HCT116 (cell line): ENCODE data around the gene LAX1. TPM values are rescaled to one million over a fixed set of nuclear protein-coding genes. Genes with fewer than 3 reads are reported as not detected.

Experiments
- ATAC-seq: fragments of 200-7000 bp; cut with Tn5 transposase; 2 replicates; pipeline ENCODE4 v1.9.1; 2020; ENCODE audit warnings: mild to moderate bottlenecking, moderate library complexity
- BruUV-seq: library from RNA; stranded (reverse); fragments of 400-500 nt; replicated peaks from 2 replicates; lab custom pipeline; 2021; lab: Mats Ljungman, UMichigan
- CTCF ChIA-PET: fragments of 300-600 bp; sonication (Branson Sonifier 250); formaldehyde crosslinking; loops from one replicate; lab custom pipeline; 2021; ENCODE audit warnings: antibody characterized with exemption; lab: Charles Lee
- POLR2A ChIA-PET: fragments of 300-600, 350-600 bp; sonication (Branson Sonifier 250); formaldehyde crosslinking; loops from one replicate; lab custom pipeline; 2021; ENCODE audit warnings: antibody characterized with exemption; lab: Charles Lee
- RAD21 ChIA-PET, 2 experiments: fragments of 300-600 bp; sonication (Branson Sonifier 250); formaldehyde crosslinking; loops; one replicate each; lab custom pipeline; 2023; ENCODE audit warnings: low total read pairs in 2 of 2; ENCODE audit not compliant: uncharacterized antibody in 2 of 2, unreplicated experiment in 2 of 2, low non-redundant PET in 1 of 2; lab: Charles Lee
- DNase-seq: peaks from one replicate; pipeline ENCODE4 v3.0.0-alpha.2; 2010; ENCODE audit warnings: low read depth, low spot score
- H2AFZ ChIP-seq: fragments of 200-600 bp; shearing (Covaris generic), sonication (generic); 2 replicates; pipeline ENCODE4 v1.6.1; 2017; ENCODE audit warnings: low read depth, mixed run types, mixed read lengths, antibody characterized with exemption, low read length; ENCODE audit not compliant: poor library complexity, severe bottlenecking
- H3K27ac ChIP-seq: 2 replicates; pipeline ENCODE4 v1.5.1; 2012; ENCODE audit warnings: low read depth, low read length
- H3K27me3 ChIP-seq: fragments of 200-600 bp; sonication (generic); 2 replicates; pipeline ENCODE4 v1.6.1; 2016; ENCODE audit warnings: mixed run types, low read length, mixed read lengths; ENCODE audit not compliant: insufficient read depth
- H3K36me3 ChIP-seq, 2 experiments: fragments of 200-500 bp in 1 of 2; fragments of 200-600 bp in 1 of 2; sonication (Bioruptor generic) in 1 of 2; sonication (generic) in 1 of 2; 2 replicates each; pipeline versions ENCODE4 v1.5.1 to v1.6.1; 2014 to 2016; ENCODE audit warnings: low read length in 2 of 2, inconsistent platforms in 1 of 2, mixed read lengths in 1 of 2, mixed run types in 1 of 2; ENCODE audit not compliant: insufficient read depth in 2 of 2, control insufficient read depth in 1 of 2
- H3K4me1 ChIP-seq, 2 experiments: fragments of 200-600 bp in 1 of 2; sonication (generic) in 1 of 2; 2 replicates each; pipeline versions ENCODE4 v1.5.1 to v1.6.1; 2012 to 2017; ENCODE audit warnings: low read length in 2 of 2, inconsistent platforms in 1 of 2, mild to moderate bottlenecking in 1 of 2, mixed read lengths in 1 of 2, mixed run types in 1 of 2, moderate library complexity in 1 of 2; ENCODE audit not compliant: insufficient read depth in 2 of 2, control insufficient read depth in 1 of 2
- H3K4me2 ChIP-seq: fragments of 200-600 bp; sonication (generic); 2 replicates; pipeline ENCODE4 v1.6.1; 2017; ENCODE audit warnings: mixed run types, low read length, mixed read lengths
- H3K4me3 ChIP-seq, 2 experiments: fragments of 200-600 bp in 1 of 2; sonication (generic) in 1 of 2; replicated peaks in 1 of 2; 2 replicates each; pipeline ENCODE4 v1.5.1; 2011 to 2016; ENCODE audit warnings: low read length in 2 of 2, control low read depth in 1 of 2, low read depth in 1 of 2, mild to moderate bottlenecking in 1 of 2, mixed read lengths in 1 of 2, mixed run types in 1 of 2
- H3K79me2 ChIP-seq: fragments of 200-600 bp; sonication (generic); 2 replicates; pipeline ENCODE4 v1.6.1; 2017; ENCODE audit warnings: mild to moderate bottlenecking, mixed run types, low read length, moderate library complexity, mixed read lengths; ENCODE audit not compliant: insufficient read depth
- H3K9ac ChIP-seq: fragments of 200-600 bp; sonication (generic); 2 replicates; pipeline ENCODE4 v1.6.1; 2016; ENCODE audit warnings: low read length, mixed read lengths
- H3K9me2 ChIP-seq: fragments of 200-600 bp; sonication (generic), shearing (Covaris generic); 2 replicates; pipeline ENCODE4 v1.6.1; 2017; ENCODE audit warnings: mixed run types, mild to moderate bottlenecking, moderate library complexity; ENCODE audit not compliant: insufficient read depth
- H3K9me3 ChIP-seq, 2 experiments: fragments of 200-500 bp in 1 of 2; fragments of 200-600 bp in 1 of 2; sonication (Bioruptor generic) in 1 of 2; sonication (generic) in 1 of 2; 2 replicates each; pipeline ENCODE4 v1.6.1; 2014 to 2017; ENCODE audit warnings: low read length in 2 of 2, mixed read lengths in 2 of 2, inconsistent platforms in 1 of 2, low read depth in 1 of 2, mild to moderate bottlenecking in 1 of 2, mixed run types in 1 of 2, moderate library complexity in 1 of 2; ENCODE audit not compliant: control insufficient read depth in 1 of 2, insufficient read depth in 1 of 2
- H4K20me1 ChIP-seq: fragments of 200-600 bp; sonication (generic), shearing (Covaris generic); 2 replicates; pipeline ENCODE4 v1.6.1; 2017; ENCODE audit warnings: mixed run types, mild to moderate bottlenecking, moderate library complexity; ENCODE audit not compliant: insufficient read depth
- CBX3 ChIP-seq: IDR thresholded peaks from 2 replicates; pipeline ENCODE4 v1.6.1; 2012; ENCODE audit warnings: low read depth
- CEBPB ChIP-seq: IDR thresholded peaks from 2 replicates; pipeline ENCODE4 v1.6.1; 2012; ENCODE audit warnings: low read depth
- EGR1 ChIP-seq: IDR thresholded peaks from 2 replicates; pipeline ENCODE4 v1.6.1; 2012; ENCODE audit warnings: low read depth
- EZH2 ChIP-seq: fragments of 200-600 bp; sonication (generic); IDR thresholded peaks from 2 replicates; pipeline ENCODE4 v1.6.1; 2017; ENCODE audit warnings: antibody characterized with exemption, mixed run types
- EZH2phosphoT487 ChIP-seq: fragments of 200-600 bp; IDR thresholded peaks from 2 replicates; pipeline ENCODE4 v1.6.1; 2018; ENCODE audit warnings: antibody characterized with exemption, borderline replicate concordance
- POLR2A ChIP-seq: IDR thresholded peaks from 2 replicates; pipeline ENCODE4 v1.7.0; 2011; ENCODE audit warnings: borderline replicate concordance; ENCODE audit not compliant: insufficient read depth, insufficient read length; ENCODE audit errors: extremely low read depth
- RAD21 ChIP-seq: IDR thresholded peaks from 2 replicates; pipeline ENCODE4 v1.6.1; 2012; ENCODE audit warnings: low read depth, mild to moderate bottlenecking
- SIN3A ChIP-seq: IDR thresholded peaks from 2 replicates; pipeline ENCODE4 v1.6.1; 2012; ENCODE audit warnings: low read depth
- SP1 ChIP-seq: IDR thresholded peaks from 2 replicates; pipeline ENCODE4 v1.6.1; 2012; ENCODE audit warnings: low read depth
- TCF7L2 ChIP-seq: IDR thresholded peaks from 2 replicates; pipeline ENCODE4 v1.7.0; 2011; ENCODE audit warnings: borderline replicate concordance, inconsistent platforms; ENCODE audit not compliant: insufficient read depth, insufficient read length; ENCODE audit errors: extremely low read depth
- YY1 ChIP-seq: IDR thresholded peaks from 2 replicates; pipeline ENCODE4 v1.6.1; 2011; ENCODE audit warnings: low read length, low read depth, moderate library complexity, mild to moderate bottlenecking; ENCODE audit not compliant: insufficient replicate concordance; ENCODE audit errors: extremely low read depth
- ZFX ChIP-seq: fragments of 450-650 bp; IDR thresholded peaks from 2 replicates; pipeline ENCODE4 v1.6.1; 2017
- ZNF274 ChIP-seq: fragments of 200-500 bp; sonication (Bioruptor generic); IDR thresholded peaks from 2 replicates; pipeline ENCODE4 v1.6.1; 2014; ENCODE audit warnings: mild to moderate bottlenecking, low read depth, low read length, inconsistent platforms
- intact Hi-C: fragments of 100-400 bp; cut with micrococcal nuclease; formaldehyde crosslinking; loops from 2 replicates; pipeline ENCODE4 v1.10.0; 2022
- total RNA-seq: library from RNA; stranded (reverse); gene quantifications from one replicate; pipeline ENCODE4 v1.2.1, GENCODE V29; 2021; ENCODE audit not compliant: unreplicated experiment
- TF ChIP-seq, protein P1 (sequence below): IDR thresholded peaks from 2 replicates; pipeline ENCODE4 v1.6.1; 2012
- TF ChIP-seq, protein P2 (sequence below), 3 experiments: fragments of 200-600 bp in 1 of 3; sonication (generic) in 1 of 3; IDR thresholded peaks in 2 of 3; conservative IDR thresholded peaks in 1 of 3; 2 replicates each; pipeline ENCODE4 v1.5.1; 2012 to 2017; ENCODE audit warnings: low read depth in 2 of 3, low read length in 2 of 3, antibody characterized with exemption in 1 of 3, borderline replicate concordance in 1 of 3, control low read depth in 1 of 3, mild to moderate bottlenecking in 1 of 3, mixed read lengths in 1 of 3, mixed run types in 1 of 3, moderate library complexity in 1 of 3; ENCODE audit not compliant: insufficient read depth in 1 of 3
- TF ChIP-seq, protein P3 (sequence below): IDR thresholded peaks from 2 replicates; pipeline ENCODE4 v1.6.1; 2012
- TF ChIP-seq, protein P4 (sequence below): IDR thresholded peaks from 2 replicates; pipeline ENCODE4 v1.6.1; 2011; ENCODE audit warnings: mild to moderate bottlenecking, low read length, moderate library complexity; ENCODE audit not compliant: insufficient replicate concordance; ENCODE audit errors: extremely low read depth

The LAX1 gene
- total RNA-seq, 1 experiment from 2014 or later, result 0.12 TPM

DNA sequence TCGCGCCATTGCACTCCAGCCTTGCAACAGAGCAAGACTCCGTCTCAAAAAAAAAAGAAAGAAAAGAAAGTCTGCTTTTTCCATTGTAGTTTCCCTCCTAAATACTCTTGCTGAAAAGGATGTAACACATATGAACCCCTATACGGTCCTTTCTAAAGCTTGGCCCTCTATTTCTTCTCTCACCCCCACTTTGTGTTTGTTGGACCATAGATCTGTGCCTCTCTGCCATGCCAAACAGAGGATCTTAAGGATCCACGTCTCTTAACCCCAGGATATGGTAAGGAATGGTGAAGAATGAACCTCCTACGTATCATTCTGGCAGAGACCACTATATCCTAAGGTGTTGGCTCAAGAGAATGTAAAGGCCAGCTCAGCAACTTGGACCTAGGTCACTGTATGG lies 18.7 kb upstream of the LAX1 start:
- H4K20me1 ChIP-seq, result no peaks in the 10 kb centered on the region
- peaks cover 0 to 6% of the 10 kb centered on the region in 2 experiments; a peak in 2 of 4 replicates for H3K4me1 ChIP-seq
- H3K4me2 ChIP-seq, result no peak overlapping the region
- no peaks in the 10 kb centered on the region for H3K79me2 ChIP-seq
- no peaks in the 10 kb centered on the region for H3K27me3 ChIP-seq
- no peak overlapping the region for H3K4me3 ChIP-seq
- RAD21 ChIA-PET, result no interaction called here
- TF ChIP-seq SIN3A, result no peak
- TF ChIP-seq, protein P1, sequence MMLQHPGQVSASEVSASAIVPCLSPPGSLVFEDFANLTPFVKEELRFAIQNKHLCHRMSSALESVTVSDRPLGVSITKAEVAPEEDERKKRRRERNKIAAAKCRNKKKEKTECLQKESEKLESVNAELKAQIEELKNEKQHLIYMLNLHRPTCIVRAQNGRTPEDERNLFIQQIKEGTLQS, result no peak
- no peak for TF ChIP-seq POLR2A
- no peak for TF ChIP-seq EZH2
- no peak for TF ChIP-seq ZFX
- no peak for TF ChIP-seq CBX3
- no peak for TF ChIP-seq ZNF274
- TF ChIP-seq, protein P2, sequence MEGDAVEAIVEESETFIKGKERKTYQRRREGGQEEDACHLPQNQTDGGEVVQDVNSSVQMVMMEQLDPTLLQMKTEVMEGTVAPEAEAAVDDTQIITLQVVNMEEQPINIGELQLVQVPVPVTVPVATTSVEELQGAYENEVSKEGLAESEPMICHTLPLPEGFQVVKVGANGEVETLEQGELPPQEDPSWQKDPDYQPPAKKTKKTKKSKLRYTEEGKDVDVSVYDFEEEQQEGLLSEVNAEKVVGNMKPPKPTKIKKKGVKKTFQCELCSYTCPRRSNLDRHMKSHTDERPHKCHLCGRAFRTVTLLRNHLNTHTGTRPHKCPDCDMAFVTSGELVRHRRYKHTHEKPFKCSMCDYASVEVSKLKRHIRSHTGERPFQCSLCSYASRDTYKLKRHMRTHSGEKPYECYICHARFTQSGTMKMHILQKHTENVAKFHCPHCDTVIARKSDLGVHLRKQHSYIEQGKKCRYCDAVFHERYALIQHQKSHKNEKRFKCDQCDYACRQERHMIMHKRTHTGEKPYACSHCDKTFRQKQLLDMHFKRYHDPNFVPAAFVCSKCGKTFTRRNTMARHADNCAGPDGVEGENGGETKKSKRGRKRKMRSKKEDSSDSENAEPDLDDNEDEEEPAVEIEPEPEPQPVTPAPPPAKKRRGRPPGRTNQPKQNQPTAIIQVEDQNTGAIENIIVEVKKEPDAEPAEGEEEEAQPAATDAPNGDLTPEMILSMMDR (IDR thresholded peaks at IDR 0.05 in 2 of 3, conservative IDR thresholded peaks at IDR 0.05 in 1 of 3; ENCODE audit: borderline replicate concordance in 1 of 3, insufficient read depth in 1 of 3, low read depth in 2 of 3, low read length in 2 of 3), result no peak
- TF ChIP-seq YY1, result no peak
- TF ChIP-seq EGR1, result no peak
- TF ChIP-seq RAD21, result no peak
- TF ChIP-seq, protein P3, sequence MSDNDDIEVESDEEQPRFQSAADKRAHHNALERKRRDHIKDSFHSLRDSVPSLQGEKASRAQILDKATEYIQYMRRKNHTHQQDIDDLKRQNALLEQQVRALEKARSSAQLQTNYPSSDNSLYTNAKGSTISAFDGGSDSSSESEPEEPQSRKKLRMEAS, result no peak
- TF ChIP-seq SP1, result no peak
- TF ChIP-seq, protein P4, sequence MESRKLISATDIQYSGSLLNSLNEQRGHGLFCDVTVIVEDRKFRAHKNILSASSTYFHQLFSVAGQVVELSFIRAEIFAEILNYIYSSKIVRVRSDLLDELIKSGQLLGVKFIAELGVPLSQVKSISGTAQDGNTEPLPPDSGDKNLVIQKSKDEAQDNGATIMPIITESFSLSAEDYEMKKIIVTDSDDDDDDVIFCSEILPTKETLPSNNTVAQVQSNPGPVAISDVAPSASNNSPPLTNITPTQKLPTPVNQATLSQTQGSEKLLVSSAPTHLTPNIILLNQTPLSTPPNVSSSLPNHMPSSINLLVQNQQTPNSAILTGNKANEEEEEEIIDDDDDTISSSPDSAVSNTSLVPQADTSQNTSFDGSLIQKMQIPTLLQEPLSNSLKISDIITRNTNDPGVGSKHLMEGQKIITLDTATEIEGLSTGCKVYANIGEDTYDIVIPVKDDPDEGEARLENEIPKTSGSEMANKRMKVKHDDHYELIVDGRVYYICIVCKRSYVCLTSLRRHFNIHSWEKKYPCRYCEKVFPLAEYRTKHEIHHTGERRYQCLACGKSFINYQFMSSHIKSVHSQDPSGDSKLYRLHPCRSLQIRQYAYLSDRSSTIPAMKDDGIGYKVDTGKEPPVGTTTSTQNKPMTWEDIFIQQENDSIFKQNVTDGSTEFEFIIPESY, result no peak
- no peak for TF ChIP-seq EZH2phosphoT487
- TF ChIP-seq CEBPB, result no peak
- no peak for TF ChIP-seq TCF7L2
- TF ChIP-seq, all 23 proteins: peak for 0
- Histone ChIP-seq H3K9me3 (no peaks in the 10 kb centered on the region), H3K27ac (no peak overlapping the region), H3K9ac (no peak overlapping the region), H2AFZ (no peak overlapping the region), H3K36me3 (no peaks in the 10 kb centered on the region), H3K9me2 (no peaks in the 10 kb centered on the region)
- ATAC-seq (no peak), DNase-seq (no peak)
- intact Hi-C loops, result no loop called here
- POLR2A ChIA-PET, result no interaction called here
- CTCF ChIA-PET, result no interaction called here
- no TSS peak for BruUV-seq
